SK-N-SH (cell line): ENCODE measurements around the gene IER2. TPM values are rescaled to one million over a fixed set of nuclear protein-coding genes. Genes with fewer than 3 reads are reported as not detected.
A peak's percentile ranks its signal among the peaks of the same experiment; 100 is the strongest.

ENCODE experiments used
- CTCF ChIA-PET: fragments of 300-600, 350-600 bp; formaldehyde crosslinking; extraction: SDS; loops from one replicate; lab custom pipeline; 2021; lab: Yijun Ruan, JAX
- POLR2A ChIA-PET: fragments of 350-600 bp; sonication (Branson Sonifier 250); formaldehyde crosslinking; extraction: SDS; loops from one replicate; lab custom pipeline; 2020; ENCODE audit warnings: antibody characterized with exemption, inconsistent platforms; lab: Yijun Ruan, JAX
- DNase-seq: peaks from one replicate; pipeline ENCODE4 v3.0.0; 2012
- H2AFZ ChIP-seq: fragments of 200-600 bp; sonication (generic); 2 replicates; pipeline ENCODE4 v1.8.1; 2016; ENCODE audit warnings: antibody characterized with exemption, mild to moderate bottlenecking, low read depth
- H3F3A ChIP-seq: fragments of 200-600 bp; sonication (generic); replicated peaks from 2 replicates; pipeline ENCODE3; 2016; ENCODE audit warnings: antibody characterized with exemption, mild to moderate bottlenecking; ENCODE audit not compliant: insufficient read depth
- H3K27ac ChIP-seq, 2 experiments: fragments of 200-500 bp in 1 of 2; fragments of 200-600 bp in 1 of 2; sonication (Bioruptor generic) in 1 of 2; sonication (generic), shearing (Covaris generic) in 1 of 2; 2 replicates each; pipeline versions ENCODE4 v1.5.1 to v1.6.1; 2014 to 2016; ENCODE audit warnings: low read depth in 2 of 2, inconsistent platforms in 1 of 2, low read length in 1 of 2, mild to moderate bottlenecking in 1 of 2, mixed read lengths in 1 of 2
- H3K27me3 ChIP-seq: fragments of 200-600 bp; sonication (generic), shearing (Covaris generic); 2 replicates; pipeline ENCODE4 v1.6.1; 2016; ENCODE audit warnings: mixed run types; ENCODE audit not compliant: insufficient read depth
- H3K36me3 ChIP-seq, 2 experiments: fragments of 200-500 bp in 1 of 2; fragments of 200-600 bp in 1 of 2; sonication (Bioruptor generic) in 1 of 2; sonication (generic) in 1 of 2; replicated peaks in 1 of 2; 2 replicates each; pipeline versions ENCODE3 to v1.5.1; 2014 to 2016; ENCODE audit warnings: low read length in 1 of 2, mild to moderate bottlenecking in 1 of 2; ENCODE audit not compliant: insufficient read depth in 2 of 2, control insufficient read depth in 1 of 2
- H3K4me1 ChIP-seq, 2 experiments: fragments of 200-500 bp in 1 of 2; fragments of 200-600 bp in 1 of 2; sonication (Bioruptor generic) in 1 of 2; sonication (generic), shearing (Covaris generic) in 1 of 2; 2 replicates each; pipeline versions ENCODE4 v1.5.1 to v1.6.1; 2014 to 2016; ENCODE audit warnings: low read depth in 1 of 2, low read length in 1 of 2, mixed run types in 1 of 2; ENCODE audit not compliant: insufficient read depth in 2 of 2, control insufficient read depth in 1 of 2
- H3K4me2 ChIP-seq: fragments of 200-600 bp; sonication (generic), shearing (Covaris generic); 2 replicates; pipeline ENCODE4 v1.6.1; 2017; ENCODE audit warnings: mixed run types
- H3K4me3 ChIP-seq, 2 experiments: fragments of 200-500 bp in 1 of 2; fragments of 200-600 bp in 1 of 2; sonication (Bioruptor generic) in 1 of 2; sonication (generic), shearing (Covaris generic) in 1 of 2; 2 replicates each; pipeline versions ENCODE4 v1.5.1 to v1.8.1; 2014 to 2016; ENCODE audit warnings: low read depth in 2 of 2, inconsistent platforms in 1 of 2, low read length in 1 of 2, mild to moderate bottlenecking in 1 of 2, mixed read lengths in 1 of 2, moderate library complexity in 1 of 2
- H3K79me2 ChIP-seq: fragments of 200-600 bp; sonication (generic); 2 replicates; pipeline ENCODE4 v1.8.1; 2017; ENCODE audit warnings: mild to moderate bottlenecking; ENCODE audit not compliant: insufficient read depth
- H3K9ac ChIP-seq: fragments of 200-600 bp; sonication (generic); 2 replicates; pipeline ENCODE4 v1.6.1; 2017; ENCODE audit warnings: mixed run types
- H3K9me2 ChIP-seq: fragments of 200-600 bp; sonication (generic); 2 replicates; pipeline ENCODE4 v1.6.1; 2017; ENCODE audit warnings: mixed run types
- H3K9me3 ChIP-seq: fragments of 200-600 bp; sonication (generic); 2 replicates; pipeline ENCODE4 v1.6.1; 2017; ENCODE audit warnings: mixed run types, mild to moderate bottlenecking, moderate library complexity
- H4K20me1 ChIP-seq: fragments of 200-600 bp; sonication (generic); 2 replicates; pipeline ENCODE4 v1.6.1; 2017; ENCODE audit warnings: mild to moderate bottlenecking, mixed run types; ENCODE audit not compliant: insufficient read depth
- CHD2 ChIP-seq: fragments of 150-350 bp; IDR thresholded peaks from 2 replicates; pipeline ENCODE4 v1.6.1; 2018; ENCODE audit warnings: low read length; ENCODE audit not compliant: partially characterized antibody
- ELF1 ChIP-seq: IDR thresholded peaks from 2 replicates; pipeline ENCODE4 v1.4.0; 2012
- EZH2phosphoT487 ChIP-seq: fragments of 200-600 bp; sonication (generic); IDR thresholded peaks from 2 replicates; pipeline ENCODE4 v1.6.1; 2017; ENCODE audit warnings: low read depth, mixed run types, mild to moderate bottlenecking, antibody characterized with exemption, moderate library complexity, borderline replicate concordance
- GABPA ChIP-seq: IDR thresholded peaks from 2 replicates; pipeline ENCODE4 v1.4.0; 2012; ENCODE audit warnings: low read depth, mild to moderate bottlenecking
- GATA2 ChIP-seq: sonication (generic); formaldehyde crosslinking; IDR thresholded peaks from 2 replicates; pipeline ENCODE4 v1.5.0; 2020; ENCODE audit warnings: mild to moderate bottlenecking, missing genetic modification reagents
- MEF2A ChIP-seq: IDR thresholded peaks from 2 replicates; pipeline ENCODE4 v1.4.0; 2012; ENCODE audit warnings: low read depth, borderline replicate concordance
- POLR2AphosphoS5 ChIP-seq: IDR thresholded peaks from 2 replicates; pipeline ENCODE4 v1.6.1; 2012; ENCODE audit warnings: low read depth, low read length
- RAD21 ChIP-seq: IDR thresholded peaks from 2 replicates; pipeline ENCODE4 v1.6.1; 2012; ENCODE audit warnings: mild to moderate bottlenecking, low read length
- RCOR1 ChIP-seq: fragments of 150-350 bp; IDR thresholded peaks from 2 replicates; pipeline ENCODE4 v1.6.1; 2017; ENCODE audit warnings: antibody characterized with exemption, low read length
- RFX5 ChIP-seq: IDR thresholded peaks from 2 replicates; pipeline ENCODE4 v1.6.1; 2012; ENCODE audit warnings: mild to moderate bottlenecking, improper control_type of control experiment, low read length
- RXRA ChIP-seq: IDR thresholded peaks from 2 replicates; pipeline ENCODE4 v1.4.0; 2012; ENCODE audit warnings: low read depth, mild to moderate bottlenecking, borderline replicate concordance
- SMC3 ChIP-seq: IDR thresholded peaks from 2 replicates; pipeline ENCODE4 v1.6.1; 2012; ENCODE audit warnings: low read depth, low read length, improper control_type of control experiment
- TCF12 ChIP-seq: IDR thresholded peaks from 2 replicates; pipeline ENCODE4 v1.4.0; 2012
- YY1 ChIP-seq: IDR thresholded peaks from 2 replicates; pipeline ENCODE4 v1.4.0; 2012; ENCODE audit warnings: low read depth, mild to moderate bottlenecking
- WGBS: methylation state at CpG from one replicate; pipeline ENCODE4 v1.1.6; 2017; ENCODE audit warnings: low lambda C conversion rate; 5-methylcytosine and 5-hydroxymethylcytosine counted together
- polyA plus RNA-seq, 3 experiments: library from polyadenylated mRNA; depleted of rRNA; stranded (reverse); fragments of >200 nt; gene quantifications; 2 replicates each; pipeline ENCODE4 v1.2.3, GENCODE V29; 2012
- TF ChIP-seq, protein P1 (sequence below): fragments of 150-350 bp; IDR thresholded peaks from 2 replicates; pipeline ENCODE4 v1.6.1; 2016; ENCODE audit warnings: mild to moderate bottlenecking, low read depth, low read length
- TF ChIP-seq, protein P2 (sequence below): IDR thresholded peaks from 2 replicates; pipeline ENCODE4; 2012
- TF ChIP-seq, protein P3 (sequence below): fragments of 200-600 bp; sonication (generic); IDR thresholded peaks from 2 replicates; pipeline ENCODE4 v1.6.1; 2017; ENCODE audit warnings: antibody characterized with exemption, mild to moderate bottlenecking, moderate library complexity
- TF ChIP-seq, protein P4 (sequence below): IDR thresholded peaks from 2 replicates; pipeline ENCODE4 v1.4.0; 2012; ENCODE audit warnings: low read depth
- TF ChIP-seq, protein P5 (sequence below): IDR thresholded peaks from 2 replicates; pipeline ENCODE4 v1.4.0; 2012; ENCODE audit warnings: low read depth, borderline replicate concordance
- TF ChIP-seq, protein P6 (sequence below): IDR thresholded peaks from 2 replicates; pipeline ENCODE4 v1.4.0; 2012; ENCODE audit warnings: low read depth, borderline replicate concordance

Gene IER2
- polyA plus RNA-seq, 1 of the 3 experiments (the other 2 are of a cell fraction): 115 TPM

DNA sequence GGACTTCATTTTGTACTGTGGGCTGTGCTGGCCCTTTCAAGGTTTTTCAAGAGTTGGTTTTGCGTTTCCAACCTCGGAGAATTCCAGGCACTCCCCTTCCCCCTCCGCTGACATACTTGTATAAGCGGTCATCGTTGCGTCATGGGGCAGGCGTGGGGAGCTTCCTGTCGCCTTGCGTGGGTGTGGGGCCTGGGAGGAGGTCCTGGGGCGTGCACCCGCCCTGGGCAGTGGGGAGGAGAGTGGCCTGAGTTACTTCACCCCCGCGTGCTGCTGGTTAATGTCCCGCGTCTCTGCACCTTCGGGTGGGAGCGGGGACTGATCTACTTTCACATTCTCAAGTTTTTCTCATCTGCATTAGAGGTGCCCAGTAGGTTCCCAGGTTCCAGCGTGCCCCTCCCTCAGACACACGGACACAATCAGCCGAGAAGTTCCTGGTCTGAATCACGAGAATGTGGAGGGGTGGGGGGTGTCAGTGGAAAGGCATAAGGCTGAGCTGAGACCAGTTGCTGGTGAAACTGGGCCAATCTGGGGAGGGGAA is 4.1 kb downstream of the IER2 start (continued):
- TF ChIP-seq, protein P1, sequence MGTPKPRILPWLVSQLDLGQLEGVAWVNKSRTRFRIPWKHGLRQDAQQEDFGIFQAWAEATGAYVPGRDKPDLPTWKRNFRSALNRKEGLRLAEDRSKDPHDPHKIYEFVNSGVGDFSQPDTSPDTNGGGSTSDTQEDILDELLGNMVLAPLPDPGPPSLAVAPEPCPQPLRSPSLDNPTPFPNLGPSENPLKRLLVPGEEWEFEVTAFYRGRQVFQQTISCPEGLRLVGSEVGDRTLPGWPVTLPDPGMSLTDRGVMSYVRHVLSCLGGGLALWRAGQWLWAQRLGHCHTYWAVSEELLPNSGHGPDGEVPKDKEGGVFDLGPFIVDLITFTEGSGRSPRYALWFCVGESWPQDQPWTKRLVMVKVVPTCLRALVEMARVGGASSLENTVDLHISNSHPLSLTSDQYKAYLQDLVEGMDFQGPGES: no peak
- no peak for TF ChIP-seq MEF2A
- TF ChIP-seq, protein P2, sequence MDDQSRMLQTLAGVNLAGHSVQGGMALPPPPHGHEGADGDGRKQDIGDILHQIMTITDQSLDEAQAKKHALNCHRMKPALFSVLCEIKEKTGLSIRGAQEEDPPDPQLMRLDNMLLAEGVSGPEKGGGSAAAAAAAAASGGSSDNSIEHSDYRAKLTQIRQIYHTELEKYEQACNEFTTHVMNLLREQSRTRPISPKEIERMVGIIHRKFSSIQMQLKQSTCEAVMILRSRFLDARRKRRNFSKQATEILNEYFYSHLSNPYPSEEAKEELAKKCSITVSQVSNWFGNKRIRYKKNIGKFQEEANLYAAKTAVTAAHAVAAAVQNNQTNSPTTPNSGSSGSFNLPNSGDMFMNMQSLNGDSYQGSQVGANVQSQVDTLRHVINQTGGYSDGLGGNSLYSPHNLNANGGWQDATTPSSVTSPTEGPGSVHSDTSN: peak; percentile 38; the same call in 1 of the 2 replicates
- TF ChIP-seq, protein P3, sequence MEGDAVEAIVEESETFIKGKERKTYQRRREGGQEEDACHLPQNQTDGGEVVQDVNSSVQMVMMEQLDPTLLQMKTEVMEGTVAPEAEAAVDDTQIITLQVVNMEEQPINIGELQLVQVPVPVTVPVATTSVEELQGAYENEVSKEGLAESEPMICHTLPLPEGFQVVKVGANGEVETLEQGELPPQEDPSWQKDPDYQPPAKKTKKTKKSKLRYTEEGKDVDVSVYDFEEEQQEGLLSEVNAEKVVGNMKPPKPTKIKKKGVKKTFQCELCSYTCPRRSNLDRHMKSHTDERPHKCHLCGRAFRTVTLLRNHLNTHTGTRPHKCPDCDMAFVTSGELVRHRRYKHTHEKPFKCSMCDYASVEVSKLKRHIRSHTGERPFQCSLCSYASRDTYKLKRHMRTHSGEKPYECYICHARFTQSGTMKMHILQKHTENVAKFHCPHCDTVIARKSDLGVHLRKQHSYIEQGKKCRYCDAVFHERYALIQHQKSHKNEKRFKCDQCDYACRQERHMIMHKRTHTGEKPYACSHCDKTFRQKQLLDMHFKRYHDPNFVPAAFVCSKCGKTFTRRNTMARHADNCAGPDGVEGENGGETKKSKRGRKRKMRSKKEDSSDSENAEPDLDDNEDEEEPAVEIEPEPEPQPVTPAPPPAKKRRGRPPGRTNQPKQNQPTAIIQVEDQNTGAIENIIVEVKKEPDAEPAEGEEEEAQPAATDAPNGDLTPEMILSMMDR: no peak
- TF ChIP-seq RFX5: no peak
- peak; percentile 70 for TF ChIP-seq TCF12
- peak; percentile 7; the same call in 1 of the 2 replicates for TF ChIP-seq POLR2AphosphoS5

DNA sequence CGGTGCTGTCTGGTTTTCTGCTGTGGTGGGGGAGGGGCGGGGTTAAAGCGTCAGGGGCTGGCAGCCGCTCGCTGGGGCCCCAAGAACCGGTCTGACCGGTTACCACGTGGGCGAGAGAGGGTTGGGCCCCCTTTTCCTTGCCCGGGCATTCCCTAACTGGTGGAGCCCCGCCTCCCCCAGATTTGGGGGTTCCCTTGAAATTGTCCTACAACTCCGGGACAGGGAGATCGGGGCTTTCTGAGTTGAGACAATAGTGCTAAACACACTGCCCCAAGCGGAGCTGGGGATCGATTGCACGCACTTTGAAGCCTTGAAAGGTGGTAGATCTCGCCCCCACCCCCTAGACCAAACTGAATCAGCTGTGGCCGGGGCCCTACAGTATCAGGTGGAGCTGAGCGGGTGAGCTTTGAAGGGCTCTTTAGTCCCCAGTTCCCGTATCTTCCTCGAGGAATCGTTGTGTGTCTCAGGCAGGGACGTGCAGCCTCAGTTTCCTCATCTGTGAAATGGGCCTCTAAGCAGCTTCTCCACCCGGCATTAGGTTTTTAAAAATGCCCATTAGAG is 4.8 kb downstream of the IER2 start:
- H3K9me3 ChIP-seq: no peaks in the 10 kb centered on the region
- CTCF ChIA-PET: interaction anchor here (1.1 to 2.2 kb wide), 6 partner anchors 9 to 190 kb away, joined by 3 to 9 read pairs (median 6); no protein-coding TSS in a partner anchor
- peaks cover 25% of the 10 kb centered on the region for H4K20me1 ChIP-seq
- H3F3A ChIP-seq: peaks cover 47% of the 10 kb centered on the region
- H3K4me3 ChIP-seq: peak overlapping the region; percentile 76 to 90
- peak overlapping the region; percentile 47 to 99 for H3K27ac ChIP-seq
- peaks cover 44% of the 10 kb centered on the region for H3K79me2 ChIP-seq
- peak overlapping the region; percentile 93 for H3K9ac ChIP-seq
- peaks cover 0 to 19% of the 10 kb centered on the region in 2 experiments for H3K36me3 ChIP-seq
- no peaks in the 10 kb centered on the region for H3K27me3 ChIP-seq
- H2AFZ ChIP-seq: no peak overlapping the region
- POLR2A ChIA-PET: interaction anchor here (0.7 to 2.8 kb wide), 4 partner anchors 9 to 190 kb away, joined by 3 to 24 read pairs (median 4); no protein-coding TSS in a partner anchor
- peaks cover 4 to 20% of the 10 kb centered on the region in 2 experiments; a peak in 1 of 4 replicates for H3K4me1 ChIP-seq
- no peaks in the 10 kb centered on the region for H3K9me2 ChIP-seq
- H3K4me2 ChIP-seq: peak overlapping the region; percentile 98
- 9% methylated on average over 24 of the region's 24 CpGs for WGBS
- peak; percentile 61 for DNase-seq
- TF ChIP-seq RFX5 (no peak), YY1 (no peak), RAD21 (no peak; the same call in 1 of the 2 replicates), POLR2AphosphoS5 (0 out of 2 replicates have a peak, but pooled peaks have one; percentile 34), SMC3 (no peak), CHD2 (no peak), GATA2 (CRISPR knock-in tag) (no peak), ELF1 (0 out of 2 replicates have a peak, but pooled peaks have one; percentile 14), GABPA (no peak), MEF2A (no peak), RXRA (no peak), EZH2phosphoT487 (no peak), RCOR1 (no peak)
- TF ChIP-seq, protein P4, sequence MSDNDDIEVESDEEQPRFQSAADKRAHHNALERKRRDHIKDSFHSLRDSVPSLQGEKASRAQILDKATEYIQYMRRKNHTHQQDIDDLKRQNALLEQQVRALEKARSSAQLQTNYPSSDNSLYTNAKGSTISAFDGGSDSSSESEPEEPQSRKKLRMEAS: 0 out of 2 replicates have a peak, but pooled peaks have one; percentile 12
- TF ChIP-seq, protein P5, sequence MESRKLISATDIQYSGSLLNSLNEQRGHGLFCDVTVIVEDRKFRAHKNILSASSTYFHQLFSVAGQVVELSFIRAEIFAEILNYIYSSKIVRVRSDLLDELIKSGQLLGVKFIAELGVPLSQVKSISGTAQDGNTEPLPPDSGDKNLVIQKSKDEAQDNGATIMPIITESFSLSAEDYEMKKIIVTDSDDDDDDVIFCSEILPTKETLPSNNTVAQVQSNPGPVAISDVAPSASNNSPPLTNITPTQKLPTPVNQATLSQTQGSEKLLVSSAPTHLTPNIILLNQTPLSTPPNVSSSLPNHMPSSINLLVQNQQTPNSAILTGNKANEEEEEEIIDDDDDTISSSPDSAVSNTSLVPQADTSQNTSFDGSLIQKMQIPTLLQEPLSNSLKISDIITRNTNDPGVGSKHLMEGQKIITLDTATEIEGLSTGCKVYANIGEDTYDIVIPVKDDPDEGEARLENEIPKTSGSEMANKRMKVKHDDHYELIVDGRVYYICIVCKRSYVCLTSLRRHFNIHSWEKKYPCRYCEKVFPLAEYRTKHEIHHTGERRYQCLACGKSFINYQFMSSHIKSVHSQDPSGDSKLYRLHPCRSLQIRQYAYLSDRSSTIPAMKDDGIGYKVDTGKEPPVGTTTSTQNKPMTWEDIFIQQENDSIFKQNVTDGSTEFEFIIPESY: no peak
- TF ChIP-seq, protein P6, sequence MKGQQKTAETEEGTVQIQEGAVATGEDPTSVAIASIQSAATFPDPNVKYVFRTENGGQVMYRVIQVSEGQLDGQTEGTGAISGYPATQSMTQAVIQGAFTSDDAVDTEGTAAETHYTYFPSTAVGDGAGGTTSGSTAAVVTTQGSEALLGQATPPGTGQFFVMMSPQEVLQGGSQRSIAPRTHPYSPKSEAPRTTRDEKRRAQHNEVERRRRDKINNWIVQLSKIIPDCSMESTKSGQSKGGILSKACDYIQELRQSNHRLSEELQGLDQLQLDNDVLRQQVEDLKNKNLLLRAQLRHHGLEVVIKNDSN: peak; percentile 29; the same call in 1 of the 2 replicates
- TF ChIP-seq, protein P3: peak; percentile 37; the same call in 1 of the 2 replicates
